Brain microvascular endothelial cell (primary cell): ENCODE data around the gene FGGY.

Experiments used
- DNase-seq: peaks from one replicate; pipeline ENCODE4 v3.0.0-alpha.2; 2020
- H3K27ac ChIP-seq: fragments of 250-450 bp; sonication (Bioruptor Pico); 2 replicates; pipeline ENCODE4 v1.5.1; 2020; ENCODE audit warnings: mild to moderate bottlenecking, moderate library complexity
- H3K27me3 ChIP-seq: fragments of 250-450 bp; sonication (Bioruptor Pico); replicated peaks from 2 replicates; pipeline ENCODE4 v1.5.1; 2020; ENCODE audit warnings: mild to moderate bottlenecking
- H3K36me3 ChIP-seq: fragments of 250-450 bp; sonication (Bioruptor Pico); replicated peaks from 2 replicates; pipeline ENCODE4 v1.5.1; 2020; ENCODE audit warnings: mild to moderate bottlenecking
- H3K4me3 ChIP-seq: 2 replicates; pipeline ENCODE4 v1.5.1; 2011; ENCODE audit warnings: low read depth, mild to moderate bottlenecking, control low read depth, low read length, moderate library complexity
- in situ Hi-C: cut with HindIII; loops from 2 replicates; pipeline ENCODE4 v1.10.0; 2017; ENCODE audit warnings: low sequenced_read_pairs, low pct_ligation_motif_present
- TF ChIP-seq, protein P1 (sequence below): IDR thresholded peaks from 2 replicates; pipeline ENCODE4 v1.5.1; 2011; ENCODE audit warnings: low read depth, mild to moderate bottlenecking, moderate library complexity, low read length, control low read depth, inconsistent platforms; ENCODE audit errors: missing control alignments

FGGY gene

DNA sequence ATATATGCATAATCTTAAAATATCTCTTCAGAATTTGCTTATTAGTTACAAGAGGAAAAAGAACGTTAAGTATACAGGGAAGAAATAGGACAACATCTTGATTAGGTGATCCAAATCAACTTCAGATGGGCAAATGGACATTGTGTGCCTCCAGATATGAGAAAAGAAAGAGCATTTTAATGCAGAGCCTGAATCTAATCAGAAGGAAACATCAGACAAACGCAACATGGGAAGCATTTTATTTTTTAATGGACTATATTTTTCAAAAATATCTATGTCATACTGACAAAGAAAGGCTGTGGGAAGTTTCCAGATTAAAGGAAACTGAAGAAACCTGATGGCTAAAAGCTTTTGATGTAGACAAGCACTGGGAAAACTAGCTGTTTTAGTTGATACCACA, 466.5 kb downstream of the FGGY start:
- Histone ChIP-seq H3K36me3 (no peaks in the 10 kb centered on the region), H3K27ac (no peak overlapping the region), H3K27me3 (no peaks in the 10 kb centered on the region), H3K4me3 (no peak overlapping the region)
- no peak for DNase-seq
- TF ChIP-seq, protein P1, sequence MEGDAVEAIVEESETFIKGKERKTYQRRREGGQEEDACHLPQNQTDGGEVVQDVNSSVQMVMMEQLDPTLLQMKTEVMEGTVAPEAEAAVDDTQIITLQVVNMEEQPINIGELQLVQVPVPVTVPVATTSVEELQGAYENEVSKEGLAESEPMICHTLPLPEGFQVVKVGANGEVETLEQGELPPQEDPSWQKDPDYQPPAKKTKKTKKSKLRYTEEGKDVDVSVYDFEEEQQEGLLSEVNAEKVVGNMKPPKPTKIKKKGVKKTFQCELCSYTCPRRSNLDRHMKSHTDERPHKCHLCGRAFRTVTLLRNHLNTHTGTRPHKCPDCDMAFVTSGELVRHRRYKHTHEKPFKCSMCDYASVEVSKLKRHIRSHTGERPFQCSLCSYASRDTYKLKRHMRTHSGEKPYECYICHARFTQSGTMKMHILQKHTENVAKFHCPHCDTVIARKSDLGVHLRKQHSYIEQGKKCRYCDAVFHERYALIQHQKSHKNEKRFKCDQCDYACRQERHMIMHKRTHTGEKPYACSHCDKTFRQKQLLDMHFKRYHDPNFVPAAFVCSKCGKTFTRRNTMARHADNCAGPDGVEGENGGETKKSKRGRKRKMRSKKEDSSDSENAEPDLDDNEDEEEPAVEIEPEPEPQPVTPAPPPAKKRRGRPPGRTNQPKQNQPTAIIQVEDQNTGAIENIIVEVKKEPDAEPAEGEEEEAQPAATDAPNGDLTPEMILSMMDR = no peak
- in situ Hi-C loops = no loop called here

DNA sequence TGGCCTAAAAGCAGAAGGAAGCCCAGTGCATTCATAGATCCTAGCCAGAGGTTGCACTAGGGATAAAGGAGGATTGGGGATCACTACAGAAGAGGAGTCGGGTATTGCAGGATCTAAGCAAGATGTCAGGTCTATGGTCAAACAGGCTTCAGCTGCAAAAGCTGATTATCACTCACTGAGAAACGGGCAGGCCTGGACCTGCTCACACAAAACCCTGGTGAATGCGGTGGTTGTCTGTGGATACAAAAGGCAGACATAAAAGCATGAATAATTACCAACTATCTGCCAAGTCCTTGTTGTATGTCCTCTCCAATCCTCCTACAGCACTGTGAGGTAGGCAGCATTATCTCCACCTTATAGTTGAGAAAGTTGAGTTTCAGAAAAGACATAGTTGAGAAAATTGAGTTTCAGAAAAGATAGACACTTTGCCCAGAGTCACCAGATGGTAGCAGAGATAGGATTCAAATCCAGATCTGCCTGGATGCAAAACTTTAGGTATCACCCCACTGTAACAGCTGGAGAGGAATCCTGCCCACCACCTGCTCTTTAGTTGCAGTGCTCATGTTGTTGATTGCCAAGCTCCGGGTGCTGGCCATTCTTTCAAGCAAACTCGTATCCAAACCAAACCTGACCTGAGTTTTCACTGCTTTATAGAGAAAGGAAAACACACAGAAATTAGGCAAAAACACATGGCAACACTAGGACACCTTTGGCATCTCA, 468.3 kb downstream of the FGGY start:
- Histone ChIP-seq H3K27me3 (no peaks in the 10 kb centered on the region), H3K27ac (no peak overlapping the region), H3K4me3 (no peak overlapping the region), H3K36me3 (no peaks in the 10 kb centered on the region)
- DNase-seq = no peak
- in situ Hi-C loops = no loop called here
- TF ChIP-seq, protein P1 = no peak

DNA sequence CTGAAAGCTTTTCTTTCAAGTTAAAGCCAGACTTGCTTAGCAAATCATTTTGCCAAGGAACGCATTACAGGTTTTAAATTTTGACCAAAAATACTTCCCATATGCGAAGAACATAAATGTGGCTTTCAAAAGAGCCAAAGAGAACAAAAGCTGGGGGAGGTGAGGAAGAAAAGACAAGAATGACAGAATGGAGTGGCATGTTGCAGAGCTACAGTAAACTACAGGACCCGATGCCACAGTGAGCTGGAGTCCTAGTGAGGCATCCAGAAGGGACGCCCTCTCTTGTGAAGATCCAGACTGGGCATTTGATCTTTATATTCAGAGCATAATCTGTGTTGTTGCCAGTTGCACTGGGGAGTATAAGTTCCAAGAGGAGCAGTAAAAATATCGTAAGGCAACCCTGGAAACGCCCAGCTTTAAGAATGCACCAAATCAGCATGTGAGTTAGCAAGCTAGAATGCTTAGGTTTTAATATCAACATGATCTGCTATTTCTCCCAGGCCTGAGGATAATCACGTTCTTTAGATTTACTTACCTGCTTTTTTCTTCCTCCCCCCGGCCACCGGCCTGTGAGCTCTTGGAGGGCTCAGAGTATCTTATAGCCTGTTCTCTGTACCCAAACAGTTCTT, 469.4 kb downstream of the FGGY start:
- no peak for DNase-seq
- TF ChIP-seq, protein P1 = no peak
- H3K4me3 ChIP-seq = no peak overlapping the region
- no peaks in the 10 kb centered on the region for H3K36me3 ChIP-seq
- no peaks in the 10 kb centered on the region for H3K27me3 ChIP-seq
- in situ Hi-C loops = no loop called here
- no peak overlapping the region for H3K27ac ChIP-seq

DNA sequence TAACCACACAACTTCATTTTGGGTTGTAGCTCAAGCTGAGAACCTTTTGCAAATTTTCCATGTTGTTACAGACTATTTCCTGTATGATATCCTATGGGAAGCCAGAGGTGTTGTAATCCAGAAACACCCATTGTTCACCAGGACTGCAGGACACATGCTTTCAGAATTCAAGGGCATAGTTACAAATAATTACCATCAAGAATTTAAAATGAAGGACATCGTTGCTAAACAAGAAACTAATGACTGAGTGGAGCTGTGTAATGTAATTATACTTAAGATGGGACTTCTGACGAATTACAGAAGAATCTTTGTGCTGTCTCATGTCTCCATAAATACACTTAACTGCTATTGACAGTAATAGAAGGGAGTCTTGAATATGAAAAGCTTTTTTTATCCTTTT, 470.2 kb downstream of the FGGY start:
- Histone ChIP-seq H3K4me3 (no peak overlapping the region), H3K27ac (no peak overlapping the region), H3K36me3 (no peaks in the 10 kb centered on the region), H3K27me3 (no peaks in the 10 kb centered on the region)
- in situ Hi-C loops = no loop called here
- no peak for DNase-seq
- TF ChIP-seq, protein P1 = no peak

DNA sequence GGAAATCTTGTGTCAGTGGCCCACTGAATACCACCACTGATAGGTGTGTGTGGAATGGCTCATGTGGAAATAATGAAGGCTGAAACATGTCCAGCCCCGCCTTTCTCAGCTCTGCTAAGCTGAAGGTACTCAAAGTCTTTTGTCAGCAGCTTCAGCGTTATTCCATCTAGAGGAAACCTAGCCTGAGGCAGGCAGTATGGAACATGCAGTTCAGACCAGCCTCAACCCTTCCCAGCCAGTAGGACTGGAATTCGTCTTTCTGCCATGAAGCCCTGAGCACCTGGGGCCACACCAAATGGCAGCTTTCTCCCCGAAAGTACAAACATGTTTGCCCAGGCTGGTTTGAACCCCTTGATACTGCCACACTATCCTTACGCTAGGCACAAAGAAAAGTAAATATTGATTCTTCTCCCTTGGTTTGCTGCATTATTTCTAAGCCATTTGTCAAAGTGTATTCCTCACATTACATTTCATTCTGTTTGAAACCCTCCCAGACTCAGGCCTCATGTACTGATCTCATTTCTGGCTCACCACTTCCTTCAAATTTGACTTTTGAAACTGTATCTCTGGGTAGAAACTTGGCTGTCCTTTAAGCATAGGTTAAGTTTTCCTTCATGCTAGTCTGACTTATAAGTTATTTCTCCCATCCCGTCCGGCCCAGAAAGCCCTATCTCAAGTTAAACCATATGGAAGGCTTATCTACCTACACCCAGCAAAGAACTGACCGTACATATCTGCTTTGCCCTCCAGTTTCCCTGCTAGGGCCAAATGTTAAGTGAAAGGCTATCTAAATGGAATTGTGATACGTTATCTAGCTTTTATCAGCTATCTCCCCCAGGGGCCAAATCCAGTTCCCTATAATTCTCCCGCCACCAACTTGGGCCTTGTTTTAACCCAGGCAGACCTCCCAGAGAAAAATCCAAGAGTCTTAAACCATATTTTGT, 472.2 kb downstream of the FGGY start:
- Histone ChIP-seq H3K27ac (no peak overlapping the region), H3K4me3 (no peak overlapping the region), H3K27me3 (no peaks in the 10 kb centered on the region), H3K36me3 (no peaks in the 10 kb centered on the region)
- in situ Hi-C loops = no loop called here
- DNase-seq = no peak
- TF ChIP-seq, protein P1 = no peak
